B cell (primary cell): ENCODE data around the gene UTS2R.

Experiments
- EZH2 ChIP-seq: IDR thresholded peaks from 2 replicates; pipeline ENCODE4 v1.6.1; 2012; ENCODE audit warnings: borderline replicate concordance, low read depth, mild to moderate bottlenecking, moderate library complexity, low read length; ENCODE audit not compliant: insufficient read depth, poor library complexity, severe bottlenecking
- TF ChIP-seq, protein P1 (sequence below): fragments of 200-600 bp; IDR thresholded peaks from one replicate; pipeline ENCODE4 v1.8.0; 2022; ENCODE audit warnings: antibody characterized with exemption, mild to moderate bottlenecking

DNA sequence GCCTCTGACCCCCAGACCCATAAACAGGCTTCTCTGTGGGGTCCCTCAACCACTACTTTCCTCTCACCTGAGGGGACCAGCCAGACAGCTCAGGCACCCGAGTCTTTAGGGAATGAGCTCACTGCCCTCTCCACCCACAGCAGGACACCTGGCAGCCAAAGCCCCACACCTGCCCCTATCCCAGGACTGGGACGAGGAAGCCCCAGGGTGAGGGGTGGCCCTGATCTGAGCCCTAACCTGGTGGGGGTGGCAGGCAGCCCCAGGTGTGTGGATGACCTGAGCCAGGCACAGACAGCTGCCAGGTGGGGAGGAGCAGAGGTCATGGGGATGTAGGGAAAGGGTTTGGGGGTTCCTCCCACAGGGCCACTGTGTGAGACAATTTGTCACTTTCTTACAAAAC, 14.2 kb upstream of the UTS2R start:
- TF ChIP-seq, protein P1, sequence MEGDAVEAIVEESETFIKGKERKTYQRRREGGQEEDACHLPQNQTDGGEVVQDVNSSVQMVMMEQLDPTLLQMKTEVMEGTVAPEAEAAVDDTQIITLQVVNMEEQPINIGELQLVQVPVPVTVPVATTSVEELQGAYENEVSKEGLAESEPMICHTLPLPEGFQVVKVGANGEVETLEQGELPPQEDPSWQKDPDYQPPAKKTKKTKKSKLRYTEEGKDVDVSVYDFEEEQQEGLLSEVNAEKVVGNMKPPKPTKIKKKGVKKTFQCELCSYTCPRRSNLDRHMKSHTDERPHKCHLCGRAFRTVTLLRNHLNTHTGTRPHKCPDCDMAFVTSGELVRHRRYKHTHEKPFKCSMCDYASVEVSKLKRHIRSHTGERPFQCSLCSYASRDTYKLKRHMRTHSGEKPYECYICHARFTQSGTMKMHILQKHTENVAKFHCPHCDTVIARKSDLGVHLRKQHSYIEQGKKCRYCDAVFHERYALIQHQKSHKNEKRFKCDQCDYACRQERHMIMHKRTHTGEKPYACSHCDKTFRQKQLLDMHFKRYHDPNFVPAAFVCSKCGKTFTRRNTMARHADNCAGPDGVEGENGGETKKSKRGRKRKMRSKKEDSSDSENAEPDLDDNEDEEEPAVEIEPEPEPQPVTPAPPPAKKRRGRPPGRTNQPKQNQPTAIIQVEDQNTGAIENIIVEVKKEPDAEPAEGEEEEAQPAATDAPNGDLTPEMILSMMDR: no peak
- TF ChIP-seq EZH2: no peak
